HEK293T (cell line): ENCODE data around the gene RFTN2.

Experiments used
- ARNT ChIP-seq: fragments of 450-650 bp; IDR thresholded peaks from 2 replicates; pipeline ENCODE4 v1.6.1; 2017; ENCODE audit warnings: mild to moderate bottlenecking
- BHLHE40 ChIP-seq: fragments of 450-650 bp; IDR thresholded peaks from 2 replicates; pipeline ENCODE4 v1.6.1; 2016; ENCODE audit warnings: mild to moderate bottlenecking, moderate library complexity, borderline replicate concordance
- CTBP1 ChIP-seq: fragments of 450-650 bp; IDR thresholded peaks from 2 replicates; pipeline ENCODE4 v1.6.1; 2016; ENCODE audit warnings: borderline replicate concordance
- FOXM1 ChIP-seq: fragments of 450-650 bp; IDR thresholded peaks from 2 replicates; pipeline ENCODE4 v1.6.1; 2017; ENCODE audit warnings: mild to moderate bottlenecking, borderline replicate concordance
- HDGF ChIP-seq: fragments of 450-650 bp; IDR thresholded peaks from 2 replicates; pipeline ENCODE4 v1.6.1; 2017; ENCODE audit warnings: antibody characterized with exemption, borderline replicate concordance
- LEF1 ChIP-seq: fragments of 450-650 bp; IDR thresholded peaks from 2 replicates; pipeline ENCODE4 v1.6.1; 2017; ENCODE audit warnings: mild to moderate bottlenecking, borderline replicate concordance
- SP1 ChIP-seq: fragments of 450-650 bp; IDR thresholded peaks from 2 replicates; pipeline ENCODE4 v1.6.1; 2017
- SUZ12 ChIP-seq: fragments of 450-650 bp; IDR thresholded peaks from 2 replicates; pipeline ENCODE4 v1.6.1; 2016; ENCODE audit warnings: mild to moderate bottlenecking
- TARDBP ChIP-seq: fragments of 450-650 bp; IDR thresholded peaks from 2 replicates; pipeline ENCODE4 v1.6.1; 2016

GRCh38 chr2:197673106-197673505, 2.3 kb downstream of the RFTN2 start:
- no peak for TF ChIP-seq ARNT
- TF ChIP-seq HDGF: no peak
- TF ChIP-seq SUZ12: no peak
- no peak for TF ChIP-seq CTBP1
- no peak for TF ChIP-seq SP1
- no peak for TF ChIP-seq BHLHE40
- TF ChIP-seq LEF1: no peak
- no peak for TF ChIP-seq FOXM1
- no peak for TF ChIP-seq TARDBP
